Tibial artery (tissue), 4 donors: ENCODE results near the gene GRK4.
"Not testable (repeated sequence)": the region's sequence is repeated elsewhere in the genome, so short reads cannot be mapped to it uniquely, and the experiment has no call there.

Experiments
- DNase-seq, 2 donors: peaks; one replicate each; pipeline ENCODE4 v3.0.0-alpha.2; 2019
- H3K27ac ChIP-seq, 2 donors: fragments of 200-600 bp; sonication (generic) in 1 of 2; 1 replicate in 1 of 2; 2 replicates in 1 of 2; pipeline ENCODE4 v1.5.1; 2018 to 2019; ENCODE audit warnings: mild to moderate bottlenecking in 1 of 2
- H3K27me3 ChIP-seq, 2 donors: fragments of 200-600 bp; sonication (generic) in 1 of 2; one replicate each; pipeline versions ENCODE4 v1.5.1 to v1.6.0; 2016 to 2019
- H3K36me3 ChIP-seq, 3 donors: fragments of 200-600 bp; sonication (generic) in 2 of 3; one replicate each; pipeline ENCODE4 v1.5.1; 2016 to 2019; ENCODE audit warnings: mild to moderate bottlenecking in 2 of 3
- H3K4me1 ChIP-seq, 4 donors: fragments of 200-600 bp; sonication (generic) in 2 of 4; 1 replicate in 3 of 4; 2 replicates in 1 of 4; pipeline ENCODE4 v1.5.1; 2016 to 2019
- H3K4me3 ChIP-seq, 2 donors: fragments of 200-600 bp; sonication (generic) in 1 of 2; 1 replicate in 1 of 2; 2 replicates in 1 of 2; pipeline ENCODE4 v1.5.1; 2018 to 2019; ENCODE audit warnings: mild to moderate bottlenecking in 2 of 2
- H3K9me3 ChIP-seq, 3 donors: fragments of 200-600 bp; sonication (generic) in 1 of 3; one replicate each; pipeline ENCODE4 v1.5.1; 2016 to 2019
- intact Hi-C: fragments of 100-400 bp; cut with DNase I; formaldehyde crosslinking; loops from one replicate; pipeline ENCODE4 v1.15.0; 2023; ENCODE audit warnings: low total_unique reads
- TF ChIP-seq, protein P1 (sequence below), 2 experiments: fragments of 200-600 bp in 1 of 2; fragments of 450-650 bp in 1 of 2; IDR thresholded peaks; one replicate each; pipeline ENCODE4 v1.5.1; 2017 to 2019; ENCODE audit warnings: antibody characterized with exemption in 2 of 2, mild to moderate bottlenecking in 1 of 2, moderate library complexity in 1 of 2

Gene GRK4

DNA sequence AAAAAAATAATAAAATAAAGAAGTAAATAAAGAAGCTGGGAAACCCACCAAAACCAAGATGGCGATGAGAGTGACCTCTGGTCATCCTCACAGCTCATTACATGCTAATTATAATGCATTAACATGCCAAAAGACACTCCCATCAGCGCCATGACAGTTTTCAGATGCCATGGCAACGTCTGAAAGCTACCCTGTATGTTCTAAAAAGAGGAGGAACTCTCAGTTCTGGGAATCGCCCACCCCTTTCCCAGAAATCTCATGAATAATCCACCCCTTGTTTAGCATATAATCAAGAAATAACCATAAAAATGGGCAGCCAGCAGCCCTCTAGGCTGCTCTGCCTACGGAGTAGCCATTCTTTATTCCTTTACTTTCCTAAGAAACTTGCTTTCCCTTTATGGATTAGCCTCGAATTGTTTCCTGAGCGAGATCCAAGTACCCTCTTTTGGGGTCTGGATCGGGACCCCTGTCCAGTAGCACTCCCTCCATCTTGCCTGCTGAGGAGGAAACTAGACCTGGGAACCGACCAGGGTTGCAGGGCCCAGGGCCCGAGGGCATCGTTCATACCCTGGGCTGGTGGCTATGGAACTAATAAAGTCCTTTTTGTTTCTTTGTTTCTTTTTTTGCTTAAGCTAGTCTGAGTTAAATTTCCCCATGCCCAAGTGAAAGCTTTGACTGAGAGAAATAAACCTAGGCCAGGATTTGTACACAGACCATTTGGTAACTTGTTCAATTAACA, 80.1 kb downstream of the GRK4 start:
- no peak overlapping the region for H3K27ac ChIP-seq
- no peaks in the 10 kb centered on the region for H3K36me3 ChIP-seq
- H3K4me1 ChIP-seq = peaks cover 0 to 20% (median 13%) of the 10 kb centered on the region in 4 donors
- intact Hi-C loops = no loop called here
- no peak for DNase-seq
- no peak overlapping the region for H3K4me3 ChIP-seq
- TF ChIP-seq, protein P1, sequence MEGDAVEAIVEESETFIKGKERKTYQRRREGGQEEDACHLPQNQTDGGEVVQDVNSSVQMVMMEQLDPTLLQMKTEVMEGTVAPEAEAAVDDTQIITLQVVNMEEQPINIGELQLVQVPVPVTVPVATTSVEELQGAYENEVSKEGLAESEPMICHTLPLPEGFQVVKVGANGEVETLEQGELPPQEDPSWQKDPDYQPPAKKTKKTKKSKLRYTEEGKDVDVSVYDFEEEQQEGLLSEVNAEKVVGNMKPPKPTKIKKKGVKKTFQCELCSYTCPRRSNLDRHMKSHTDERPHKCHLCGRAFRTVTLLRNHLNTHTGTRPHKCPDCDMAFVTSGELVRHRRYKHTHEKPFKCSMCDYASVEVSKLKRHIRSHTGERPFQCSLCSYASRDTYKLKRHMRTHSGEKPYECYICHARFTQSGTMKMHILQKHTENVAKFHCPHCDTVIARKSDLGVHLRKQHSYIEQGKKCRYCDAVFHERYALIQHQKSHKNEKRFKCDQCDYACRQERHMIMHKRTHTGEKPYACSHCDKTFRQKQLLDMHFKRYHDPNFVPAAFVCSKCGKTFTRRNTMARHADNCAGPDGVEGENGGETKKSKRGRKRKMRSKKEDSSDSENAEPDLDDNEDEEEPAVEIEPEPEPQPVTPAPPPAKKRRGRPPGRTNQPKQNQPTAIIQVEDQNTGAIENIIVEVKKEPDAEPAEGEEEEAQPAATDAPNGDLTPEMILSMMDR (IDR thresholded peaks at IDR 0.05) = no peak
- H3K27me3 ChIP-seq = peaks cover 0 to 7% of the 10 kb centered on the region in 2 donors
- no peaks in the 10 kb centered on the region for H3K9me3 ChIP-seq

DNA sequence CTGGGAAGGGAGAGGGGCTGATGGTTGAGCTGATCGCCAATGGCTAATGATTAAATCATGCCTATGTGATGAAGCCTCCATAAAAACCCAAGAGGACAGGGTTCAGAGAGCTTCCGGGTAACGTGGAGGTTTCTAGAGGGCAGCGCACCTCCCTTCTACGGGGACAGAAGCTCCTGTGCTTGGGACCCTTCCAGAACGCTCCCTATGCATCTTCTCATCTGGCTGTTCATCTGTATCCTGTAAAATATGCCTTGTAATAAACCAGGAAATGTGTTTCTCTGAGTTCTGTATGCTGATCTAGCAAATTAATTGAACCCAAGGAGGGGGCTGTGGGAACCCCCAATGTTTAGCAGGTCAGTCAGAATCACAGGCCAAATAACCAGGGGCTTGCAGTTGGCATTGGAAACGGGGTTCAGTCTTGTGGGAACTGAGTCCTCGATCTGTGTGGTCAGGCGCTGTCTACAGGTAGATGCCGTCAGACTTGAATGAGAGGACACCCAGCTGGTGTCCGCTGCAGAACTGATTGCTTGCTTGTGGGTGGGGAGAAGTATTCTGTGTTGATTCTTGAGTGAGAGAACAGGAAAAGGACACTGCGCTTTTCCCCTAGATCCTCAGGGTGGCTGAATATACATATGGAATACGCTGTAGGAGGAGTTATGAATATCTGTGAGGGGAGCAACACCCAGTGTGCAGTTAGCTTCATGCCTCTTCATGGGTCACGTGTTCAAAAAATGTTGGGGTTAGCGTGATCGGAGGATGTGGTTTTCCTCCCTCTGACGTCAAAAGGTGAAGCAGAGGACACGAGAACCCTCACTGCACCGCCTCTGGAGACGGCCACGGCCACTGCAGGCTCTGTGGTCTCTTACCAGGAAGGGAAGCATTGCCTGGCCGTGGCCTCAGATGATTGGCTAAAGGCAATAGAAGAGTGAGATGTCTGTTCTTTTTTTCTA, 81.8 kb downstream of the GRK4 start:
- Histone ChIP-seq H3K27me3 (peaks cover 0 to 7% of the 10 kb centered on the region in 2 donors), H3K4me3 (no peak overlapping the region), H3K36me3 (no peaks in the 10 kb centered on the region), H3K27ac (no peak overlapping the region), H3K4me1 (peaks cover 0 to 19% (median 12%) of the 10 kb centered on the region in 4 donors), H3K9me3 (no peaks in the 10 kb centered on the region)
- DNase-seq = peak; percentile 46 to 80
- intact Hi-C loops = no loop called here
- TF ChIP-seq, protein P1 (IDR thresholded peaks at IDR 0.05) = no peak

DNA sequence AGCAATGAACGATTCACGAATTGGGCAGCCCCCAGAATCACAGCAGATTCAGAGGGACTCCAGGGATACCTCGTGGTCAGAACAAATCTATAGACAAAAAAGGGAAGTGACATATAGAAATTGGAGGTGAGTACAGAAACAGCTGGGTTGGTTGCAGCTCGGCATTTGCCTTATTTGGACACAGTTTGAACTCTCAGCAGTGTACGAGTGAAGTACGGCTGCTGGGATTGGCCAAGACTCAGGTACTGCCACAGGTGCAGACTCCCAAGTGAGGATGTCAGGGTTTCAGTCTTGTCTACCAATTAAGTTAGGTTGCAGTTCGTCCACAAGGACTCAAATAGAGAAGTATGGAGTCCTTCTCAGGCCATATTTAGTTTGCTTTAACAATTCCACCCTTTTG, 82.8 kb downstream of the GRK4 start:
- Histone ChIP-seq H3K27ac (no peak overlapping the region), H3K9me3 (no peaks in the 10 kb centered on the region), H3K36me3 (no peaks in the 10 kb centered on the region), H3K4me1 (peaks cover 0 to 16% (median 11%) of the 10 kb centered on the region in 4 donors), H3K27me3 (peaks cover 0 to 7% of the 10 kb centered on the region in 2 donors), H3K4me3 (no peak overlapping the region)
- no peak for DNase-seq
- TF ChIP-seq, protein P1 (IDR thresholded peaks at IDR 0.05) = no peak
- intact Hi-C loops = no loop called here

DNA sequence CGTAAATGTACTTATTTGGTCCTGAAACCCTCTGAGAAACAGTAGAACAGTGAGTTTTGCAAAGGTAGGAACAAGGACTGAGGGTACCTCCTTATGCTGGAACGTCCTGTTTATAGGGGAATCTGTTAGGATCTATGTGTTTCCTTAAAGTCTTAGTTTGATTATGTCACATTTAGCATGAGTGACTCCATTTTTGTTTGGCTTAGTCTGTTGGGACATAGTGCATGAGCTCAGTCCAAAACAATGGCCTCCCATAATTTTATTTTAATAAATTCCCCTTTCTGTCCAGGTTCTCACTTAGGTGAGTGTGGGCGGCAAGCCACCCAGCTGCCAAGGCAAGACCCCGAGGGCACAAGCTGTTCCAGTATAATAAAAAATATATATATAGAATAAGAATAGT, 83.3 kb downstream of the GRK4 start:
- H3K4me3 ChIP-seq = no peak overlapping the region
- no peak overlapping the region for H3K27ac ChIP-seq
- H3K4me1 ChIP-seq = peaks cover 0 to 13% (median 9%) of the 10 kb centered on the region in 4 donors
- TF ChIP-seq, protein P1 (IDR thresholded peaks at IDR 0.05) = no peak
- H3K9me3 ChIP-seq = no peaks in the 10 kb centered on the region
- intact Hi-C loops = no loop called here
- peaks cover 0 to 7% of the 10 kb centered on the region in 2 donors for H3K27me3 ChIP-seq
- H3K36me3 ChIP-seq = no peaks in the 10 kb centered on the region
- no peak for DNase-seq

- H3K4me3 ChIP-seq = peak overlapping the region; percentile 11
- TF ChIP-seq, protein P1 (IDR thresholded peaks at IDR 0.05) = peak; percentile 50 to 73
- DNase-seq = peak; percentile 61 to 77
These were observed 84.3 kb downstream of the GRK4 start for GRCh38 chr4:3047464-3048286.

GRCh38 chr4:3051141-3051897, 87.9 kb downstream of the GRK4 start:
- H3K4me3 ChIP-seq, H3K4me1 ChIP-seq, DNase-seq, H3K27me3 ChIP-seq, H3K9me3 ChIP-seq, intact Hi-C loops, H3K27ac ChIP-seq, H3K36me3 ChIP-seq: not testable (repeated sequence)

More at GRCh38 chr4:3047464-3048286, 84.3 kb downstream of the GRK4 start:
- Histone ChIP-seq H3K27me3 (peaks cover 0 to 5% of the 10 kb centered on the region in 2 donors), H3K4me1 (peaks cover 0 to 7% (median under 1%) of the 10 kb centered on the region in 4 donors), H3K36me3 (no peaks in the 10 kb centered on the region), H3K9me3 (no peaks in the 10 kb centered on the region), H3K27ac (no peak overlapping the region)
- intact Hi-C loops = no loop called here
